ENCODE results near the gene CORIN. TPM values are rescaled to one million over a fixed set of nuclear protein-coding genes. Genes with fewer than 3 reads are reported as not detected.

Gene CORIN
- total RNA-seq, 1 experiment from 2014 or later, result not detected

- CTCF ChIA-PET, result no interaction called here
- intact Hi-C loops (cut with micrococcal nuclease; ENCODE audit: unreplicated experiment), result no loop called here
- POLR2A ChIA-PET (ENCODE audit: low non-redundant PET), result no interaction called here
- DNase-seq (ENCODE audit: low spot score), result no peak
- H3K4me1 ChIP-seq (ENCODE audit: insufficient read depth, low read length, poor library complexity, severe bottlenecking), result no peaks in the 10 kb centered on the region
- H3K4me3 ChIP-seq (ENCODE audit: low read depth, low read length, poor library complexity, severe bottlenecking), result no peak overlapping the region
- H3K9me3 ChIP-seq (ENCODE audit: low read depth, low read length, poor library complexity, severe bottlenecking), result no peaks in the 10 kb centered on the region
- no peaks in the 10 kb centered on the region for H3K27me3 ChIP-seq (replicated peaks; ENCODE audit: insufficient read depth, low read depth, low read length, poor library complexity)
- no peak for TF ChIP-seq CTCF (conservative IDR thresholded peaks at IDR 0.05; ENCODE audit: low read depth, low read length)
- TF ChIP-seq EZH2 (IDR thresholded peaks at IDR 0.05; ENCODE audit: borderline replicate concordance, low read depth, low read length, poor library complexity, severe bottlenecking), result no peak
- no TSS peak for BruUV-seq (replicated peaks)
- no peak overlapping the region for H3K27ac ChIP-seq (ENCODE audit: low read depth, low read length, poor library complexity, severe bottlenecking)
- H3K36me3 ChIP-seq (ENCODE audit: insufficient read depth, low read length, poor library complexity, severe bottlenecking), result no peaks in the 10 kb centered on the region
These were observed 178.5 kb downstream of the CORIN start for GRCh38 chr4:47659342-47659741.

- intact Hi-C loops (cut with micrococcal nuclease; ENCODE audit: unreplicated experiment), result no loop called here
- CTCF ChIA-PET, result no interaction called here
- Histone ChIP-seq H3K9me3 (ENCODE audit: low read depth, low read length, poor library complexity, severe bottlenecking) (no peaks in the 10 kb centered on the region), H3K27ac (ENCODE audit: low read depth, low read length, poor library complexity, severe bottlenecking) (no peak overlapping the region), H3K27me3 (replicated peaks; ENCODE audit: insufficient read depth, low read depth, low read length, poor library complexity) (no peaks in the 10 kb centered on the region), H3K4me1 (ENCODE audit: insufficient read depth, low read length, poor library complexity, severe bottlenecking) (no peaks in the 10 kb centered on the region), H3K4me3 (ENCODE audit: low read depth, low read length, poor library complexity, severe bottlenecking) (no peak overlapping the region), H3K36me3 (ENCODE audit: insufficient read depth, low read length, poor library complexity, severe bottlenecking) (no peaks in the 10 kb centered on the region)
- no peak for TF ChIP-seq EZH2 (IDR thresholded peaks at IDR 0.05; ENCODE audit: borderline replicate concordance, low read depth, low read length, poor library complexity, severe bottlenecking)
- TF ChIP-seq CTCF (conservative IDR thresholded peaks at IDR 0.05; ENCODE audit: low read depth, low read length), result no peak
- POLR2A ChIA-PET (ENCODE audit: low non-redundant PET), result no interaction called here
- DNase-seq (ENCODE audit: low spot score), result no peak
- BruUV-seq (replicated peaks), result no TSS peak
These were observed 182.7 kb downstream of the CORIN start for GRCh38 chr4:47654972-47655693.

GRCh38 chr4:47652092-47652491 is 185.8 kb downstream of the CORIN start:
- BruUV-seq (replicated peaks), result no TSS peak
- POLR2A ChIA-PET (ENCODE audit: low non-redundant PET), result no interaction called here
- Histone ChIP-seq H3K27ac (ENCODE audit: low read depth, low read length, poor library complexity, severe bottlenecking) (no peak overlapping the region), H3K4me3 (ENCODE audit: low read depth, low read length, poor library complexity, severe bottlenecking) (no peak overlapping the region), H3K27me3 (replicated peaks; ENCODE audit: insufficient read depth, low read depth, low read length, poor library complexity) (no peaks in the 10 kb centered on the region), H3K9me3 (ENCODE audit: low read depth, low read length, poor library complexity, severe bottlenecking) (no peaks in the 10 kb centered on the region), H3K4me1 (ENCODE audit: insufficient read depth, low read length, poor library complexity, severe bottlenecking) (no peaks in the 10 kb centered on the region), H3K36me3 (ENCODE audit: insufficient read depth, low read length, poor library complexity, severe bottlenecking) (no peaks in the 10 kb centered on the region)
- intact Hi-C loops (cut with micrococcal nuclease; ENCODE audit: unreplicated experiment), result no loop called here
- DNase-seq (ENCODE audit: low spot score), result no peak
- TF ChIP-seq EZH2 (IDR thresholded peaks at IDR 0.05; ENCODE audit: borderline replicate concordance, low read depth, low read length, poor library complexity, severe bottlenecking) (no peak), CTCF (conservative IDR thresholded peaks at IDR 0.05; ENCODE audit: low read depth, low read length) (no peak)
- CTCF ChIA-PET, result no interaction called here

Measured in A673 (cell line).